T-helper 9 cell (primary cell): ENCODE results near the gene LARP4.

Experiments used
- DNase-seq: peaks from one replicate; pipeline ENCODE4 v3.0.0-alpha.2; 2020

Gene LARP4

DNA sequence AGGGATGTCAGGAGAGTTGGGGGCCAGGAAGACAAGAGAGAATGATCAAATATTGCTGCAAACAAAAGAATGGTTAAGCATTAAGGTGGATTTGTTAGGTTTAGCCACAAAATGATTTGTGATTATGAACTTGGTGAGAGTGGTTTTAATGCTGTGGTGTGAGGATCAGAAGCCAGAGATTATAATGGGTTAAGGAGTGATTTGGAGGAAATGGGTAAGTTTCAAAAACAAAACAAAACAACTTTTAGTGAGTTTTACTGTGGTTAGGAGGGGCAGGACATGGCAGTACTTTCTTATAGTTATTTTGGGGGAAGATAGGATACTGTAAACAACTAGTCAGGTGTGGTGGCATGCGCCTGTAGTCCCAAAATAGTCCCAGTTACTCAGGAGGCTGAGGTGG is 128.1 kb downstream of the LARP4 start:
- no peak for DNase-seq

GRCh38 chr12:50529345-50529744 is 128.7 kb downstream of the LARP4 start:
- no peak for DNase-seq
